B cell (primary cell): ENCODE data around the gene DNM1L. TPM values are rescaled to one million over a fixed set of nuclear protein-coding genes. Genes with fewer than 3 reads are reported as not detected.

Source experiments
- ATAC-seq: fragments of 200-7000 bp; cut with Tn5 transposase; one replicate; pipeline ENCODE4 v1.10.0; 2021; ENCODE audit warnings: low read depth, mild to moderate bottlenecking, moderate number of reproducible peaks, moderate library complexity
- CTCF ChIA-PET: fragments of 350-600 bp; sonication (Branson Sonifier 250); formaldehyde crosslinking; loops from one replicate; lab custom pipeline; 2021; ENCODE audit warnings: antibody characterized with exemption, inconsistent platforms; lab: Charles Lee
- POLR2A ChIA-PET: fragments of 350-600 bp; sonication (Branson Sonifier 250); formaldehyde crosslinking; loops from one replicate; lab custom pipeline; 2021; ENCODE audit warnings: antibody characterized with exemption; lab: Charles Lee
- DNase-seq: peaks from one replicate; pipeline ENCODE4 v3.0.0; 2013
- H2AFZ ChIP-seq: 2 replicates; pipeline ENCODE4 v1.6.1; 2012; ENCODE audit warnings: mild to moderate bottlenecking, low read depth, low read length; ENCODE audit not compliant: insufficient read depth, poor library complexity, severe bottlenecking
- H3K27ac ChIP-seq, 2 donors: 1 replicate in 1 of 2; 2 replicates in 1 of 2; pipeline ENCODE4 v1.5.1; 2012 to 2013; ENCODE audit warnings: low read length in 2 of 2, mild to moderate bottlenecking in 2 of 2, moderate library complexity in 1 of 2
- H3K27me3 ChIP-seq, 4 experiments: fragments of 200-600 bp in 1 of 4; sonication (generic) in 1 of 4; replicated peaks in 1 of 4; 1 replicate in 2 of 4; 2 replicates in 2 of 4; pipeline versions ENCODE4 v1.6.1 to v1.7.0; 2013 to 2016; ENCODE audit warnings: low read length in 3 of 4, mild to moderate bottlenecking in 2 of 4, mixed read lengths in 1 of 4, moderate library complexity in 1 of 4; ENCODE audit not compliant: insufficient read depth in 4 of 4, control insufficient read depth in 3 of 4; ENCODE audit errors: control extremely low read depth in 1 of 4
- H3K36me3 ChIP-seq, 2 experiments: replicated peaks in 1 of 2; 1 replicate in 1 of 2; 2 replicates in 1 of 2; pipeline versions ENCODE4 v1.6.1 to v1.7.1; 2013; ENCODE audit warnings: low read length in 1 of 2; ENCODE audit not compliant: insufficient read depth in 2 of 2, control insufficient read depth in 1 of 2; ENCODE audit errors: control extremely low read depth in 1 of 2, extremely low read depth in 1 of 2
- H3K4me1 ChIP-seq, 2 donors: fragments of 200-600 bp in 1 of 2; sonication (generic) in 1 of 2; 1 replicate in 1 of 2; 2 replicates in 1 of 2; pipeline versions ENCODE4 v1.5.1 to v1.6.1; 2013 to 2017; ENCODE audit warnings: low read length in 2 of 2; ENCODE audit not compliant: control insufficient read depth in 2 of 2, insufficient read depth in 2 of 2
- H3K4me2 ChIP-seq: replicated peaks from 2 replicates; pipeline ENCODE3; 2012; ENCODE audit warnings: mild to moderate bottlenecking, low read depth, low read length; ENCODE audit not compliant: poor library complexity, severe bottlenecking
- H3K4me3 ChIP-seq, 5 experiments: fragments of 200-600 bp in 1 of 5; sonication (generic) in 1 of 5; 1 replicate in 3 of 5; 2 replicates in 2 of 5; pipeline versions ENCODE4 v1.5.1 to v1.7.0; 2011 to 2016; ENCODE audit warnings: low read length in 4 of 5, mild to moderate bottlenecking in 4 of 5, low read depth in 2 of 5, control low read depth in 1 of 5, moderate library complexity in 1 of 5; ENCODE audit not compliant: insufficient read depth in 1 of 5; ENCODE audit errors: control extremely low read depth in 1 of 5, extremely low read depth in 1 of 5
- H3K79me2 ChIP-seq: fragments of 200-600 bp; sonication (generic); one replicate; pipeline ENCODE4 v1.6.0; 2016; ENCODE audit warnings: low read length; ENCODE audit not compliant: control insufficient read depth, insufficient read depth
- H3K9ac ChIP-seq: fragments of 200-600 bp; sonication (generic); 2 replicates; pipeline ENCODE4 v1.6.1; 2017; ENCODE audit warnings: mild to moderate bottlenecking, low read length, moderate library complexity
- H3K9me3 ChIP-seq, 3 donors: one replicate each; pipeline versions ENCODE4 v1.6.1 to v1.7.1; 2013; ENCODE audit warnings: low read length in 2 of 3; ENCODE audit not compliant: control insufficient read depth in 2 of 3, insufficient read depth in 1 of 3; ENCODE audit errors: control extremely low read depth in 1 of 3
- H4K20me1 ChIP-seq: 2 replicates; pipeline ENCODE4 v1.6.0; 2012; ENCODE audit warnings: mild to moderate bottlenecking, low read length; ENCODE audit not compliant: insufficient read depth, control insufficient read depth, poor library complexity, severe bottlenecking
- H3K27ac Mint-ChIP-seq: one replicate; pipeline ENCODE4 v1.8.0; 2021; ENCODE audit warnings: mixed read lengths
- H3K27me3 Mint-ChIP-seq: one replicate; pipeline ENCODE4 v1.8.0; 2021; ENCODE audit warnings: mixed read lengths
- H3K4me1 Mint-ChIP-seq: one replicate; pipeline ENCODE4 v1.8.0; 2021; ENCODE audit warnings: mixed read lengths
- H3K4me3 Mint-ChIP-seq: one replicate; pipeline ENCODE4 v1.8.0; 2021; ENCODE audit warnings: mixed read lengths
- H3K9me3 Mint-ChIP-seq: one replicate; pipeline ENCODE4 v1.8.0; 2022; ENCODE audit warnings: mixed read lengths; ENCODE audit not compliant: insufficient read depth
- CTCF ChIP-seq: fragments of 200-600 bp; IDR thresholded peaks from one replicate; pipeline ENCODE4 v1.8.0; 2022; ENCODE audit warnings: antibody characterized with exemption, mild to moderate bottlenecking
- EZH2 ChIP-seq: IDR thresholded peaks from 2 replicates; pipeline ENCODE4 v1.6.1; 2012; ENCODE audit warnings: borderline replicate concordance, low read depth, mild to moderate bottlenecking, moderate library complexity, low read length; ENCODE audit not compliant: insufficient read depth, poor library complexity, severe bottlenecking
- WGBS: methylation state at CpG from one replicate; pipeline ENCODE4 v1.1.5; 2013; ENCODE audit warnings: missing lambda C conversion rate; ENCODE audit not compliant: insufficient coverage; 5-methylcytosine and 5-hydroxymethylcytosine counted together
- intact Hi-C: fragments of 100-400 bp; cut with micrococcal nuclease; formaldehyde crosslinking; loops from one replicate; pipeline ENCODE4 v1.10.0; 2022
- polyA plus RNA-seq: library from polyadenylated mRNA; depleted of rRNA; stranded (reverse); fragments of >200 nt; gene quantifications from 2 replicates; pipeline ENCODE4 v1.2.3, GENCODE V29; 2012
- total RNA-seq, 2 donors: library from RNA; stranded (reverse); fragments of 120-200 nt in 1 of 2; gene quantifications; 1 replicate in 1 of 2; 2 replicates in 1 of 2; pipeline versions ENCODE4 v1.2.3 to v1.2.4, GENCODE V29; 2013 to 2022

The DNM1L gene
- total and polyA plus RNA-seq, 2 donors (not counting 1 experiment from before 2014, with no cell fraction given): 23.3 to 74.2 TPM

GRCh38 chr12:32688786-32689185 is 9.7 kb downstream of the DNM1L start:
- intact Hi-C loops: no loop called here
- H3K4me3 ChIP-seq: no peak overlapping the region
- H3K4me1 ChIP-seq: no peaks in the 10 kb centered on the region
- no peak overlapping the region for H3K27ac Mint-ChIP-seq
- TF ChIP-seq EZH2 (no peak), CTCF (no peak)
- H3K36me3 ChIP-seq: peaks cover 0 to 3% of the 10 kb centered on the region in 2 experiments
- DNase-seq (no peak), ATAC-seq (no peak)
- H3K9me3 ChIP-seq: peaks cover 0 to 2% (median 0%) of the 10 kb centered on the region in 3 donors
- no peaks in the 10 kb centered on the region for H3K27me3 ChIP-seq
- no peak overlapping the region for H3K9ac ChIP-seq
- peaks cover 16% of the 10 kb centered on the region for H3K4me1 Mint-ChIP-seq
- POLR2A ChIA-PET: no interaction called here
- H3K4me3 Mint-ChIP-seq: no peak overlapping the region
- peaks cover 99% of the 10 kb centered on the region for H3K79me2 ChIP-seq
- no peak overlapping the region for H3K4me2 ChIP-seq
- CTCF ChIA-PET: interaction anchor here (1.1 kb wide), 1 partner anchor 17 kb away, joined by 3 read pairs; no protein-coding TSS in a partner anchor
- no peaks in the 10 kb centered on the region for H3K27me3 Mint-ChIP-seq
- no peaks in the 10 kb centered on the region for H3K9me3 Mint-ChIP-seq
- no peak overlapping the region for H2AFZ ChIP-seq
- H4K20me1 ChIP-seq: peaks cover 12% of the 10 kb centered on the region
- no peak overlapping the region for H3K27ac ChIP-seq

GRCh38 chr12:32690927-32691326 is 11.8 kb downstream of the DNM1L start:
- H3K27ac Mint-ChIP-seq: no peak overlapping the region
- no peak overlapping the region for H3K27ac ChIP-seq
- H2AFZ ChIP-seq: no peak overlapping the region
- no peak overlapping the region for H3K4me3 ChIP-seq
- no peaks in the 10 kb centered on the region for H3K27me3 Mint-ChIP-seq
- no peak overlapping the region for H3K4me3 Mint-ChIP-seq
- WGBS: 100% methylated on average over 5 of the region's 8 CpGs
- no peaks in the 10 kb centered on the region for H3K4me1 ChIP-seq
- no peak overlapping the region for H3K4me2 ChIP-seq
- peaks cover 1 to 3% (median 2%) of the 10 kb centered on the region in 3 donors for H3K9me3 ChIP-seq
- no peak for DNase-seq
- H3K9me3 Mint-ChIP-seq: no peaks in the 10 kb centered on the region
- no peak overlapping the region for H3K9ac ChIP-seq
- H3K79me2 ChIP-seq: peaks cover 99% of the 10 kb centered on the region
- H3K36me3 ChIP-seq: peaks cover 4% of the 10 kb centered on the region in 2 experiments
- H4K20me1 ChIP-seq: peaks cover 12% of the 10 kb centered on the region
- no peak for ATAC-seq
- CTCF ChIA-PET: no interaction called here
- H3K27me3 ChIP-seq: no peaks in the 10 kb centered on the region
- TF ChIP-seq EZH2 (no peak), CTCF (no peak)
- POLR2A ChIA-PET: no interaction called here
- intact Hi-C loops: no loop called here
- H3K4me1 Mint-ChIP-seq: peaks cover 18% of the 10 kb centered on the region
